ENCODE measurements around the gene TEKT1.

- TF ChIP-seq CTCF (IDR thresholded peaks at IDR 0.05) (no peak), POLR2A (IDR thresholded peaks at IDR 0.05) (no peak), EP300 (IDR thresholded peaks at IDR 0.05) (no peak)
Measured at GRCh38 chr17:6797718-6798351, 33.7 kb downstream of the TEKT1 start.
